Ascending aorta (tissue), 2 donors: ENCODE measurements around the gene RAPGEF1. TPM values are rescaled to one million over a fixed set of nuclear protein-coding genes. Genes with fewer than 3 reads are reported as not detected.

Experiments
- DNase-seq, 2 donors: peaks; one replicate each; pipeline ENCODE4 v3.0.0-alpha.2; 2019; ENCODE audit warnings: low spot score in 2 of 2
- H3K27ac ChIP-seq, 2 donors: fragments of 200-600 bp; sonication (generic); one replicate each; pipeline ENCODE4 v1.5.1; 2016 to 2017; ENCODE audit warnings: mild to moderate bottlenecking in 1 of 2
- H3K27me3 ChIP-seq: fragments of 200-600 bp; sonication (generic); one replicate; pipeline ENCODE4 v1.5.1; 2017
- H3K36me3 ChIP-seq, 2 donors: fragments of 200-600 bp; sonication (generic); one replicate each; pipeline ENCODE4 v1.5.1; 2016
- H3K4me1 ChIP-seq, 2 donors: fragments of 200-600 bp; sonication (generic); one replicate each; pipeline ENCODE4 v1.5.1; 2016 to 2017; ENCODE audit warnings: mild to moderate bottlenecking in 1 of 2
- H3K4me3 ChIP-seq, 2 donors: fragments of 200-600 bp; sonication (generic); one replicate each; pipeline ENCODE4 v1.5.1; 2016 to 2017; ENCODE audit warnings: mild to moderate bottlenecking in 1 of 2
- H3K9me3 ChIP-seq, 2 donors: fragments of 200-600 bp; sonication (generic); one replicate each; pipeline ENCODE4 v1.5.1; 2016
- intact Hi-C: fragments of 100-400 bp; cut with DNase I; formaldehyde crosslinking; loops from one replicate; pipeline ENCODE4 v1.15.1; 2023
- total RNA-seq: library from RNA; depleted of rRNA; stranded (reverse); fragments of >200 nt; gene quantifications from one replicate; pipeline ENCODE4 v1.1.0, GENCODE V29; 2016
- TF ChIP-seq, protein P1 (sequence below), 3 experiments: fragments of 200-600 bp in 2 of 3; fragments of 450-650 bp in 1 of 3; sonication (generic) in 2 of 3; IDR thresholded peaks; one replicate each; pipeline ENCODE4 v1.5.1; 2016 to 2019; ENCODE audit warnings: antibody characterized with exemption in 3 of 3, mild to moderate bottlenecking in 1 of 3, moderate library complexity in 1 of 3

Gene RAPGEF1
- total RNA-seq, 1 donor from 2014 or later: 95.5 TPM

- Histone ChIP-seq H3K36me3 (peaks cover 52 to 90% of the 10 kb centered on the region in 2 donors), H3K9me3 (no peaks in the 10 kb centered on the region), H3K4me1 (peaks cover 0 to 11% of the 10 kb centered on the region in 2 donors), H3K27me3 (no peaks in the 10 kb centered on the region), H3K4me3 (no peak overlapping the region), H3K27ac (no peak overlapping the region)
- no peak for DNase-seq
- intact Hi-C loops: no loop called here
- TF ChIP-seq, protein P1, sequence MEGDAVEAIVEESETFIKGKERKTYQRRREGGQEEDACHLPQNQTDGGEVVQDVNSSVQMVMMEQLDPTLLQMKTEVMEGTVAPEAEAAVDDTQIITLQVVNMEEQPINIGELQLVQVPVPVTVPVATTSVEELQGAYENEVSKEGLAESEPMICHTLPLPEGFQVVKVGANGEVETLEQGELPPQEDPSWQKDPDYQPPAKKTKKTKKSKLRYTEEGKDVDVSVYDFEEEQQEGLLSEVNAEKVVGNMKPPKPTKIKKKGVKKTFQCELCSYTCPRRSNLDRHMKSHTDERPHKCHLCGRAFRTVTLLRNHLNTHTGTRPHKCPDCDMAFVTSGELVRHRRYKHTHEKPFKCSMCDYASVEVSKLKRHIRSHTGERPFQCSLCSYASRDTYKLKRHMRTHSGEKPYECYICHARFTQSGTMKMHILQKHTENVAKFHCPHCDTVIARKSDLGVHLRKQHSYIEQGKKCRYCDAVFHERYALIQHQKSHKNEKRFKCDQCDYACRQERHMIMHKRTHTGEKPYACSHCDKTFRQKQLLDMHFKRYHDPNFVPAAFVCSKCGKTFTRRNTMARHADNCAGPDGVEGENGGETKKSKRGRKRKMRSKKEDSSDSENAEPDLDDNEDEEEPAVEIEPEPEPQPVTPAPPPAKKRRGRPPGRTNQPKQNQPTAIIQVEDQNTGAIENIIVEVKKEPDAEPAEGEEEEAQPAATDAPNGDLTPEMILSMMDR (IDR thresholded peaks at IDR 0.05): no peak
Measured at GRCh38 chr9:131620764-131621520, 118.9 kb downstream of the RAPGEF1 start.

DNA sequence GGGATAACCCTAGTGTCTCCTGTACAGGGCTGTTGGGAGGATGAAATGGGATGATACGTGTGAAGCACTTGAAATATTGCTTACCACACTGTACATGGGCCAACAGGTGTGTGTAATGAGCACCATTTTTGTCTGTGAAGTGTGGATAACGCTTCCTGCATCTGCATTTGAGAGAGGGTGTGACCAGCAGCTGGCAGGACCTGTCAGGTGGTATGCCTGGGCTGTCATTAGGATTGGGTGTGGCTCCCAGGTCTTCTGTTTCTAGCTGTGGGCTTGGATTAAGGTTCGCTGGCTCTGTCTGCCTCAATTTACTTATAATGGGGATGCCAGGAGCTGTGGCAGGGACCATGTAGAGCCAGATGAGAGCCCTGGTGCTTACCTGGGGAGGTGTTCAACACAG, 120.2 kb downstream of the RAPGEF1 start:
- Histone ChIP-seq H3K27me3 (no peaks in the 10 kb centered on the region), H3K36me3 (peaks cover 51 to 87% of the 10 kb centered on the region in 2 donors), H3K9me3 (no peaks in the 10 kb centered on the region), H3K27ac (no peak overlapping the region), H3K4me3 (no peak overlapping the region), H3K4me1 (peaks cover 0 to 8% of the 10 kb centered on the region in 2 donors)
- TF ChIP-seq, protein P1 (IDR thresholded peaks at IDR 0.05): no peak
- intact Hi-C loops: no loop called here
- no peak for DNase-seq

DNA sequence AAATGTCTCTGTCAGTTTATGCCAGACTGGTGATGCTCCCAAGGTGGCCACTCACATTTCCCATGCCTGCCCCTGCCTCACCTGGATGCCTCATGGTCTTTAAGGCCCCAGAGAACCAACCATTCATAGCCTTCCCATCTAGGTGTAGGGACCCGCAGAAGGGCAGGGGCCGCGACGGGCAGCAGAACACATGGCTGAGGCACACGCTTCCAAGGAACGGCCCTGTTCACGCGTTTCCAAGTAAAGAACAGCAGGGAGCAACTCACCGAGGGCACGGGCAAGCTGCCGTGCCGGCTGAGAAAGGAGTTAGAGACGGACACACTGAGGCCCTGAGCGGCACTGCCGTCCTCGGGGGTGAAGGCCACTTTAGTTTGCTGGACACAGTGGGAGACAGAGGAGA, 121.1 kb downstream of the RAPGEF1 start:
- Histone ChIP-seq H3K36me3 (peaks cover 51 to 87% of the 10 kb centered on the region in 2 donors), H3K27me3 (no peaks in the 10 kb centered on the region), H3K4me1 (peaks cover 0 to 5% of the 10 kb centered on the region in 2 donors), H3K4me3 (no peak overlapping the region), H3K27ac (no peak overlapping the region), H3K9me3 (no peaks in the 10 kb centered on the region)
- TF ChIP-seq, protein P1 (IDR thresholded peaks at IDR 0.05): no peak
- DNase-seq: no peak
- intact Hi-C loops: no loop called here

- no peaks in the 10 kb centered on the region for H3K27me3 ChIP-seq
- no peaks in the 10 kb centered on the region for H3K9me3 ChIP-seq
- TF ChIP-seq, protein P1 (IDR thresholded peaks at IDR 0.05): no peak
- H3K4me3 ChIP-seq: no peak overlapping the region
- peaks cover 0 to 5% of the 10 kb centered on the region in 2 donors for H3K4me1 ChIP-seq
- no peak overlapping the region for H3K27ac ChIP-seq
- intact Hi-C loops: no loop called here
- H3K36me3 ChIP-seq: peaks cover 54 to 90% of the 10 kb centered on the region in 2 donors
- DNase-seq: no peak
Measured at GRCh38 chr9:131618071-131618479, 121.8 kb downstream of the RAPGEF1 start.

GRCh38 chr9:131617611-131618010, 122.3 kb downstream of the RAPGEF1 start:
- Histone ChIP-seq H3K4me3 (no peak overlapping the region), H3K9me3 (no peaks in the 10 kb centered on the region), H3K4me1 (peaks cover 0 to 5% of the 10 kb centered on the region in 2 donors), H3K27ac (no peak overlapping the region), H3K36me3 (peaks cover 56 to 90% of the 10 kb centered on the region in 2 donors), H3K27me3 (no peaks in the 10 kb centered on the region)
- TF ChIP-seq, protein P1 (IDR thresholded peaks at IDR 0.05): no peak
- intact Hi-C loops: no loop called here
- no peak for DNase-seq
